GM21576 (cell line): ENCODE data around the gene MAP2K3.
"Not testable (repeated sequence)": the region's sequence is repeated elsewhere in the genome, so short reads cannot be mapped to it uniquely, and the experiment has no call there.

Experiments used
- ATAC-seq: cut with Tn5 transposase; IDR thresholded peaks from one replicate; pipeline ENCODE4 v1.9.1; 2021; ENCODE audit warnings: mild to moderate bottlenecking, moderate library complexity; ENCODE audit not compliant: unreplicated experiment

The MAP2K3 gene

GRCh38 chr17:21296097-21297025, 11.8 kb downstream of the MAP2K3 start:
- no peak for ATAC-seq

- no peak for ATAC-seq
Measured at GRCh38 chr17:21297026-21297520, 12.6 kb downstream of the MAP2K3 start.

GRCh38 chr17:21297597-21297996, 13.1 kb downstream of the MAP2K3 start:
- no peak for ATAC-seq

- ATAC-seq: no peak
Measured at GRCh38 chr17:21298056-21298982, 13.8 kb downstream of the MAP2K3 start.

- ATAC-seq: no peak
Measured at GRCh38 chr17:21298983-21299519, 14.5 kb downstream of the MAP2K3 start.

- no peak for ATAC-seq
Measured at GRCh38 chr17:21299981-21300600, 15.6 kb downstream of the MAP2K3 start.

GRCh38 chr17:21300601-21301571, 16.4 kb downstream of the MAP2K3 start:
- no peak for ATAC-seq

GRCh38 chr17:21301593-21302550, 17.4 kb downstream of the MAP2K3 start:
- no peak for ATAC-seq

GRCh38 chr17:21302711-21303425, 18.4 kb downstream of the MAP2K3 start:
- no peak for ATAC-seq

GRCh38 chr17:21303441-21304065, 19.0 kb downstream of the MAP2K3 start:
- ATAC-seq: no peak

GRCh38 chr17:21304091-21304490, 19.6 kb downstream of the MAP2K3 start:
- ATAC-seq: no peak

GRCh38 chr17:21304551-21305151, 20.1 kb downstream of the MAP2K3 start:
- not testable (repeated sequence) for ATAC-seq

- ATAC-seq: not testable (repeated sequence)
Measured at GRCh38 chr17:21305431-21306180, 21.1 kb downstream of the MAP2K3 start.

GRCh38 chr17:21306611-21307272, 22.2 kb downstream of the MAP2K3 start:
- not testable (repeated sequence) for ATAC-seq

GRCh38 chr17:21307273-21307625, 22.7 kb downstream of the MAP2K3 start:
- not testable (repeated sequence) for ATAC-seq
